Measurements from ENCODE around the gene EPB41L4A. TPM values are rescaled to one million over a fixed set of nuclear protein-coding genes. Genes with fewer than 3 reads are reported as not detected.

Gene EPB41L4A
- total RNA-seq, 4 donors from 2014 or later = 8.3 to 33.8 (median 21.6) TPM

- Histone ChIP-seq H3K27me3 (no peaks in the 10 kb centered on the region), H3K27ac (replicated peaks in 1 of 4) (no peak overlapping the region), H3K4me1 (peaks cover 5 to 11% (median 9%) of the 10 kb centered on the region in 4 donors), H3K36me3 (no peaks in the 10 kb centered on the region), H3K4me3 (no peak overlapping the region), H3K9me3 (no peaks in the 10 kb centered on the region)
- WGBS = 90% methylated on average over 3 of the region's 3 CpGs
- TF ChIP-seq POLR2AphosphoS5 (IDR thresholded peaks at IDR 0.05) (no peak), POLR2A (IDR thresholded peaks at IDR 0.05; ENCODE audit: low read depth) (no peak), EP300 (IDR thresholded peaks at IDR 0.05) (no peak), CTCF (IDR thresholded peaks at IDR 0.05) (no peak)
- intact Hi-C loops (cut with DNase I) = loop anchor here (5.0 kb wide), 1 partner anchor 384 kb away; the partner anchor contains the start of gene NREP
- no peak for DNase-seq (ENCODE audit: extremely low spot score)
Measured at GRCh38 chr5:112141582-112141981, 277.5 kb downstream of the EPB41L4A start.

DNA sequence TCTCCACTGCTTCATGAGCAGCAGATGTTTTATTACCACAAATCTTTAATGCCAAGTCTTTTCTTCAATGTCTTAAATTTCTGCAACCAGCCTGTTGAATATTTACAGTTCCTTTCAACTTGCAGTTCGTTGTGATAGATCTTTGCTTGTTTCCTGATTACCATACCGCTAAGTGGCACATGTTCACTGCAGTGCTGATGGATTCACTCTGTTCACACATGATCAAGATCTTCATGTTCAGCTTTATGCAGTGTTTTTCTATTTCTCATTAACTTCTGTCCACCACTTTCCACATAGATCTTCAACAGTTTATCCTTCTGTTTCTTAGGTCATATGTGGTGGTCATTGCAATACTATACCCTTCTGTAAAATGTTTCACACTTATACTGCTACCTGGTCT lies 280.6 kb downstream of the EPB41L4A start:
- no peaks in the 10 kb centered on the region for H3K36me3 ChIP-seq
- H3K4me1 ChIP-seq = peaks cover 0 to 5% (median 3%) of the 10 kb centered on the region in 4 donors
- no peaks in the 10 kb centered on the region for H3K27me3 ChIP-seq
- 73% methylated on average over 2 of the region's 2 CpGs for WGBS
- no peak for DNase-seq (ENCODE audit: extremely low spot score)
- H3K4me3 ChIP-seq = no peak overlapping the region
- no peaks in the 10 kb centered on the region for H3K9me3 ChIP-seq
- no peak overlapping the region for H3K27ac ChIP-seq (replicated peaks in 1 of 4)
- intact Hi-C loops (cut with DNase I) = no loop called here
- TF ChIP-seq CTCF (IDR thresholded peaks at IDR 0.05) (no peak), POLR2AphosphoS5 (IDR thresholded peaks at IDR 0.05) (no peak), POLR2A (IDR thresholded peaks at IDR 0.05; ENCODE audit: low read depth) (no peak)

GRCh38 chr5:112136773-112137172 lies 282.3 kb downstream of the EPB41L4A start:
- H3K4me3 ChIP-seq = no peak overlapping the region
- no peak for DNase-seq (ENCODE audit: extremely low spot score)
- TF ChIP-seq POLR2A (IDR thresholded peaks at IDR 0.05; ENCODE audit: low read depth) = no peak
- no peak for TF ChIP-seq EP300 (IDR thresholded peaks at IDR 0.05)
- TF ChIP-seq CTCF (IDR thresholded peaks at IDR 0.05) = no peak
- no peak for TF ChIP-seq POLR2AphosphoS5 (IDR thresholded peaks at IDR 0.05)
- H3K4me1 ChIP-seq = no peaks in the 10 kb centered on the region
- no peaks in the 10 kb centered on the region for H3K36me3 ChIP-seq
- intact Hi-C loops (cut with DNase I) = no loop called here
- no peaks in the 10 kb centered on the region for H3K9me3 ChIP-seq
- H3K27ac ChIP-seq (replicated peaks in 1 of 4) = no peak overlapping the region
- no peaks in the 10 kb centered on the region for H3K27me3 ChIP-seq
- WGBS = 47% methylated on average over 6 of the region's 6 CpGs

DNA sequence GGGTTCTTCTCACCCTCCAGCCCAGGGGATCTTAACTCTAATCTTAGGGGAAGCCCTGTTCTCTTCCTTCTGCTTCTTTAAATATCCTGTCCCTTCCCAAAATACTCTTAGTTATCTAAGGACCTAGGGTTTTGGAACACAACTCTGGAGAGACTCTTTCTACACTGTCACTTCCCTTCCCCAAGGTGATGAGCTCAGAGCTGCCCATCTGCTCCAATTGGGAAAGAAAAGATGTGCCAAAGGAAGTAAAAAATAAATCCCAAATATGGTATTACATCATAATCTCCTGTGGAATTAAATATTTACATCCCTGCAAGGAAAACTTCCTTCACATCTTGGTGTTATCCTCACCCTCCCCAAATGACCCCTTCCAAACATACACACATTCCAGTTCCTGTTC lies 291.2 kb downstream of the EPB41L4A start:
- intact Hi-C loops (cut with DNase I) = no loop called here
- no peaks in the 10 kb centered on the region for H3K27me3 ChIP-seq
- no peaks in the 10 kb centered on the region for H3K4me1 ChIP-seq
- no peak overlapping the region for H3K4me3 ChIP-seq
- H3K27ac ChIP-seq (replicated peaks in 1 of 4) = no peak overlapping the region
- H3K9me3 ChIP-seq = no peaks in the 10 kb centered on the region
- H3K36me3 ChIP-seq = no peaks in the 10 kb centered on the region
- TF ChIP-seq EP300 (IDR thresholded peaks at IDR 0.05) (no peak), POLR2A (IDR thresholded peaks at IDR 0.05; ENCODE audit: low read depth) (no peak), CTCF (IDR thresholded peaks at IDR 0.05) (no peak), POLR2AphosphoS5 (IDR thresholded peaks at IDR 0.05) (no peak)
- no peak for DNase-seq (ENCODE audit: extremely low spot score)

- H3K36me3 ChIP-seq = no peaks in the 10 kb centered on the region
- H3K9me3 ChIP-seq = no peaks in the 10 kb centered on the region
- no peaks in the 10 kb centered on the region for H3K4me1 ChIP-seq
- H3K27me3 ChIP-seq = no peaks in the 10 kb centered on the region
- WGBS = 90% methylated on average over 4 of the region's 4 CpGs
- TF ChIP-seq CTCF (IDR thresholded peaks at IDR 0.05) (no peak), POLR2AphosphoS5 (IDR thresholded peaks at IDR 0.05) (no peak), POLR2A (IDR thresholded peaks at IDR 0.05; ENCODE audit: low read depth) (no peak), EP300 (IDR thresholded peaks at IDR 0.05) (no peak)
- no peak overlapping the region for H3K27ac ChIP-seq (replicated peaks in 1 of 4)
- intact Hi-C loops (cut with DNase I) = no loop called here
- no peak for DNase-seq (ENCODE audit: extremely low spot score)
- H3K4me3 ChIP-seq = no peak overlapping the region
Measured at GRCh38 chr5:112126982-112127381, 292.1 kb downstream of the EPB41L4A start.
